GM19043 (cell line): ENCODE measurements around the gene SLC34A3.
A peak's percentile ranks its signal among the peaks of the same experiment; 100 is the strongest.
"Not testable (repeated sequence)": the region's sequence is repeated elsewhere in the genome, so short reads cannot be mapped to it uniquely, and the experiment has no call there.

Experiments
- ATAC-seq: cut with Tn5 transposase; IDR thresholded peaks from one replicate; pipeline ENCODE4 v1.9.1; 2021; ENCODE audit warnings: low read depth; ENCODE audit not compliant: unreplicated experiment

Gene SLC34A3

GRCh38 chr9:137241490-137242268, 11.0 kb downstream of the SLC34A3 start:
- peak; percentile 0 for ATAC-seq

GRCh38 chr9:137242269-137243203, 11.8 kb downstream of the SLC34A3 start:
- no peak for ATAC-seq

- not testable (repeated sequence) for ATAC-seq
These were observed 12.5 kb downstream of the SLC34A3 start for GRCh38 chr9:137243266-137243625.

- ATAC-seq, result no peak
These were observed 13.2 kb downstream of the SLC34A3 start for GRCh38 chr9:137243626-137244485.

GRCh38 chr9:137244486-137245449, 14.1 kb downstream of the SLC34A3 start:
- no peak for ATAC-seq

GRCh38 chr9:137245450-137246421, 15.0 kb downstream of the SLC34A3 start:
- no peak for ATAC-seq

- no peak for ATAC-seq
These were observed 16.6 kb downstream of the SLC34A3 start for GRCh38 chr9:137247135-137247915.

- ATAC-seq, result no peak
These were observed 17.1 kb downstream of the SLC34A3 start for GRCh38 chr9:137247916-137248175.

GRCh38 chr9:137250329-137251193, 19.9 kb downstream of the SLC34A3 start:
- ATAC-seq, result no peak

- ATAC-seq, result no peak
These were observed 20.4 kb downstream of the SLC34A3 start, which contains the start of gene STPG3 for GRCh38 chr9:137251194-137251461. TSS of gene STPG3 (plus strand) at chr9:137251286. CDS start at chr9:137251287, 1 bp downstream.

GRCh38 chr9:137251490-137252268, 21.0 kb downstream of the SLC34A3 start:
- no peak for ATAC-seq

- ATAC-seq, result no peak
These were observed 22.1 kb downstream of the SLC34A3 start for GRCh38 chr9:137252555-137253506.

GRCh38 chr9:137253717-137254623, 23.3 kb downstream of the SLC34A3 start:
- no peak for ATAC-seq
